GM21737 (cell line): ENCODE data around the gene PARVB.

Experiments used
- ATAC-seq: cut with Tn5 transposase; IDR thresholded peaks from one replicate; pipeline ENCODE4 v1.9.1; 2021; ENCODE audit warnings: mild to moderate bottlenecking, moderate library complexity; ENCODE audit not compliant: unreplicated experiment

Gene PARVB

DNA sequence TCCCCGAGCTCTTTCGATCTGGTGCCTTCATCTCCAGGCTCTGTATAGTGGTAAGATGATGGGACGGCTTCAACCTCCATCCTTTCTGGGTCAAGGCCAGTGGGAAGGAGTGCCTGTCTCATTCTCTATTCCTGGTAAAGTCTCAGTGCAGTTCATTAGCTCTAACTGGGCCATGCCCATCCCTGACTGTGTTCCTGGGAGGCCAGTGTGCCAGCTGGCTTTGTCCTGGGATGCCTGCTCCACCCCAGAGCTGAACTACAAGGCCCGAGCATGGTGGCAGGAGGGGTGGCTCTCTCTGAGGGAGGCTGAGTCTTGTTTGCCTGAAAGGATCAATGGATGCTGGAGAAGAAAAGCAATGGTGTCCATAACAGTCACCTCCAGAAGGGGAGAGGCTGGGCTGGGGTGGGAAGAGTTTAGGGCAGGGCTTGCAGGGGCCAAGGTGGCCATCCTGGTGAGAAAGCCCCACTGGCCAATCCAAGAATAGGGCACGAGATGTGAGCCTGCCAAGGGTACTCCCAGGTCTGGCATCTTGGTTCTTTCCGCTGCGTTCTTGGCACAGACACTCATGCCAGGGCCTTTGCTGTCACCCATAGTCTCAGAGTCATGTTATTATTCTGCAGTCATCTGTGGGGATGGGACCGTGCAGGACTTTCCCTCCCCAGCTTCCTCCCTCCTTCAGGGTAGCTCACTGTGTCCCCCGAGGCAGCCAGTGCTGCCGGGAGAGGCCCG, 60.1 kb downstream of the PARVB start:
- ATAC-seq: no peak

GRCh38 chr22:44085743-44086270, 61.7 kb downstream of the PARVB start:
- ATAC-seq: no peak

GRCh38 chr22:44086271-44087088, 62.4 kb downstream of the PARVB start:
- ATAC-seq: no peak

DNA sequence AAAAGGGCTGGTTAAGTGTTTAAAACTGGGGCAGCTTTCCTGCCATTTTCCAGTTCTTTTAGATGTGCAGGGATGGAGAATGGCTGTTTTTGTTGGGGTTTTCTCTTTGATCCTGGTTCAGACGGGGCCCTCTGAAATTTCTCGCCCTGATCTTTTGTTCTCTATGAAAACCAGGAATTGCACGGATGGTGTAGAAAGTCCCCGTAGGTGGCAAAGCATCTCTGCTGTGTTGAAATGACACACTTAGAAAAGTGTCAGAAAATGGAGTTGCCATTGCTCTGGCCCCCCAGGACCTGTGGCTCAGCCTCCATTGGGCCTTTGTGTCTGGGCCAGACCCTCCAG, 63.0 kb downstream of the PARVB start:
- ATAC-seq: no peak

- ATAC-seq: no peak
These were observed 65.0 kb downstream of the PARVB start for GRCh38 chr22:44088976-44089570.

DNA sequence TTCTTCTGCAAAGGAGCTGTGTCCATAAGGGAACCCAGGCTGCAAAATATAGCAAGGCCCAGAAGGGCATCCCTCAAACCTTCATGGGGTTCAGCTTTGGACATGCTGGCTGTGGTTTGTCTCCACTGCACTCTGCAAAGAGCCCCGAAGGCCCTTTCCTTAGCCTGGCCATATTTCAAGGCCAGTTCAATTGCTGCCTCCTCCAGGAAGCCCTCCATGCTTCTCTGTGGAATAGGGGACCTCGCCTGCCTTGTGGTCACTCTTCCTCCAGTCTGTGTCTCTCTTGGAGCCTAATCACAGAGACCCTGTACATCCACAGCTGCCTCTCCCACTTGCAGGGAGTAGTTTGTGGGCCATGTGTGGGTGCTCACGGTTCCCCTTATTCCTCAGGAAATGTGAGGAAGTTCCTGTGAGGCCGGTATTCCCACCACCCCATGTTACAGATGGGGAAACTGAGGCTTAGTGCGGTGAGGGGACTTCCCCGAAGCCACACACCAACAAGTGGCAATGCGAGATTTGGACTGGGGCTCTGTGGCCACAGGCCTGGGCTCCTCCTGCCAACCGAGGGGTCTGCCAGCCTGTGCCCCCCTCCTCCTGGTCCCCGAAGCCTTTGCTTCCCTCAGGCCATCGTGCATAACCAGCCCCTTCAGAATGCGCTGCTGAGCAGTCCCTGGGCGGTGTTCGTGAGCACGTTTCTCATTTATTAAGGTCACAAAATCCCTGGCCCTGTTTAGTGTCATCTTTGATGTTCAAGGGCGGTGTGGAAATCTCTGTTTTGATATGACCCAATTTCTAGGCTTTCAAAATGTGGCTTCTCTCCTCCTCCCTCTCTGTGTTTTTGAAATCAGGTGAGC, 65.8 kb downstream of the PARVB start:
- no peak for ATAC-seq

DNA sequence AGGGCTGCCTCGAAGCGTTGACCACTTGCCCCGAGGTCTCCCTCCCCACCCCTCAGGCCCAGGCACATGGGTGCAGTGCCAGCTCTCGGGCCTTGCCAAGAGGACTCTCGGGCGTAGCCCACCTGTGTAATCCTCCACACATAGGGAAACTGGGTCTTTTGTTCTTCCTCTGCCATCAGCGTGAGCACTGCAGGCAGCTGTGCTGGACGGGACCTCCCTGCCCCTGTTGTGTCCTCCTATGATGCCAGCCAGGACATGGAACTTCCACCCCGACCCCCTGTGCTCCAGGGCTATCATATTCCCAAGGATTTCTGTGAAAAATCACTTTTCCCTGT, 66.4 kb downstream of the PARVB start:
- no peak for ATAC-seq

DNA sequence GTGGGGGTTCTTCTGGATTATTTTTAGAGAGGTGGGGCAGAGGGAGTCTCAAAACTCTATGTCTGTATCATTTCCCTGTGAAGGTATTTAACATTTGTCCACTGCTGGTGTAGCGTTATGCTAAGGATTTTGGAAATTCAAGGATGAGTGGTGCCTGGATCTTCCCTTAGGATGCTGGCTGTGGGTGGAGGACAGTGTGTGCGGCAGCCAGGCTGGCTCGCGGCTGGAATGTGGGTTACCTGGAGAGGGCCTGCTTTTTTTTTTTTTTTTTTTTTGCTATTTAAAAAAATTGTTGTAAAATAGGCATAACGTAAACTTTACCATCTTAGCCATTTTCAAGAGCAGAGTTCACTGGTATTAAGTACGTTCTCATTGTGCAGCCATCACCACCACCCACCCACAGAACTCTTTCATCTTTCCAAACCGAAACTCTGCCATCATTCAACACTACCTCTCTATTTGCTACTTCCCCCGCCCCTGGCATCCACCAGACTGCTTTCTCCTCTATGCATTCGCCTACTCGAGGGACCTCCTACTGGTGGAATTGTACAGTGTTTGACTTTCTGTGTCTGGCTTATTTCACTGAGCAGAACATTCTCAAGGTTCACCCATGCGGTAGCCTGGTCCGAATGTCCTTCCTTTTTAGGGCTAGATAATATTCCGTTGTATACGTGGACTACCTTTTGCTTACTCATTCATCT, 67.1 kb downstream of the PARVB start:
- ATAC-seq: no peak

DNA sequence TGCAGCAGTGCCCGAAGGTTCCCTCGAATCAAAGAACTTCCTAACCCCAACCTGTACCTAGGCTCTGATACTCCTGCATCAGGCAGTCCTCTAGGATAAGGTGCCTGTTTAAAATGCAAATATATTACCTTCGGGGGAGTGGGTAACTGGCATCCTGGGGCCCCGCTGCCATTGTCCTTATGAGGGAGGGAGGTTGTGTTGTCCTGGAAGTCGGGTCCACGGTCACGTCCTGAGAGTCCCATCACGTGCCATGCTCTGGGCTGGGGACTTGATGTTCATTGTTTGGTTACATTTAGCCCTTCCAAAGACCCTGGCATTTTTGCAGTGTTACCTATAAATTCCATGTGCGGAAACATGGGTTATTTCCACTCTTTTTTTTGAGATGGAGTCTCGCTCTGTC, 67.6 kb downstream of the PARVB start:
- ATAC-seq: no peak

GRCh38 chr22:44092636-44093220, 68.6 kb downstream of the PARVB start:
- ATAC-seq: no peak

GRCh38 chr22:44093791-44094190, 69.7 kb downstream of the PARVB start:
- no peak for ATAC-seq

- no peak for ATAC-seq
These were observed 70.7 kb downstream of the PARVB start for GRCh38 chr22:44094751-44095302.

- no peak for ATAC-seq
These were observed 72.6 kb downstream of the PARVB start for GRCh38 chr22:44096736-44097135.

- ATAC-seq: no peak
These were observed 73.3 kb downstream of the PARVB start for GRCh38 chr22:44097263-44098020.

DNA sequence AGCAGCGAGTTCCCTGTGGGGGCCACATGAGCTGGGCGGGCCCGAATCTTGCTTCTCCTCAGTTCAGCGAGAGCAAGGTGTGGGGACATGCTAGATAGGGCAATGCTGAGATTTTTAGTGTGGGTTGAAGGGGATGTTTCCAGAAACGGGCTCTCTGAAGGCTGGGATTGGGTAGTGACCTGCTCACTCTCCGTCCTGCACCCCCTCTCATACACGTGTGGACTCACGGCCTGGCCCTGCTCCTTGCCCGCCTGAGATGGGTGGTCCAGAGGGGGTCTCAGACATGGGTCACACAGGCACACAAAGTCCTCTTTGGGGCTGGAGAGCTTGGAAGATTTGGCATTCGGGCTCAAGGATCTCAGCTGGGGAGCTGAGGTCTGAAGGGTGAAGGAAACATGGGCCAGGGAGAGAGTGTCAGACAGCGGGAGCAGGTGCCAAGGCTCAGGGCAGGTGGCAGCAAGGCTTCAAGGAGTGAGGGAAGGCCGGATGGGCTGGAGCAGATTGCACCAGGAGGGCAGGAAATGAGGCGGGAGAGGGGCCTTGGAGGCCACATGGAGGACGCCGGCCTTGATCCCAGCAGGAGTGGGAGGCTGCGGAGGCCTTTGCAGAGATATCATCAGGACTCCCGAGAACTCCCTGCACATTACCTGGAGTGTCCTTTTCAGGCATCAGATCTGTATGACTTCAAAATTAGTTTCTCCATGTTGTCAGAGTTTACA, 74.1 kb downstream of the PARVB start:
- no peak for ATAC-seq

GRCh38 chr22:44098966-44099530, 74.9 kb downstream of the PARVB start:
- no peak for ATAC-seq

GRCh38 chr22:44099696-44100095, 75.6 kb downstream of the PARVB start:
- ATAC-seq: no peak

DNA sequence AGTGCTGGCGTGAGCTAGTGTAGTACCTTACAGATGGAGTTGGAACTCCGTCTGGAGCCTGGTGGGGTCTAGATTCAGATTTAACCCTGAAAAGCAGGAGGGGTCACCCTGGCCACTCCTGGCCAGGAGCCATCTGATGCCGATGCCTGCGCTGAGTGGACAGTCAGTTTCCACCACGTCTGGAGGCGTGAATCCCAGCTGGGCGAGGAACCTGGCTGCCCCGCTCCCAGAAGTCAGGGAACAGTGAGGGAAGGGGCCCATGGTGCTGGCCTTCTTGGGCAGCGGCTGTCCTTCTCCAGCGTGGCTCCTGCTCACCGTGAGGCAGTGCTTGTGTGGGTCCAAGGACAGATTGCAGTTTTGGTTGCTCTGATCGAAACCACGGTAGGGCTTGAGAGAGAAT, 76.3 kb downstream of the PARVB start:
- ATAC-seq: no peak
